HAP-1 (cell line): Measurements from ENCODE around the gene PPP1R16B.

Experiments
- DNase-seq, 2 experiments: peaks; one replicate each; pipeline ENCODE4 v3.0.0-alpha.2; 2016 to 2020; ENCODE audit warnings: low spot score in 2 of 2
- H3K27me3 ChIP-seq: fragments of 250-450 bp; sonication (Bioruptor Pico); 2 replicates; pipeline ENCODE4 v1.5.1; 2020; ENCODE audit warnings: low read depth, mild to moderate bottlenecking, moderate library complexity
- H3K36me3 ChIP-seq: fragments of 250-450 bp; sonication (Bioruptor Pico); replicated peaks from 2 replicates; pipeline ENCODE4 v1.5.1; 2020; ENCODE audit warnings: mild to moderate bottlenecking
- H3K4me1 ChIP-seq: fragments of 250-450 bp; sonication (Bioruptor Pico); 2 replicates; pipeline ENCODE4 v1.5.1; 2020; ENCODE audit warnings: mild to moderate bottlenecking
- H3K4me3 ChIP-seq: fragments of 250-450 bp; sonication (Bioruptor Pico); 2 replicates; pipeline ENCODE4 v1.5.1; 2020; ENCODE audit warnings: mild to moderate bottlenecking, moderate library complexity
- H3K9me3 ChIP-seq: fragments of 250-450 bp; sonication (Bioruptor Pico); 2 replicates; pipeline ENCODE4 v1.5.1; 2020; ENCODE audit warnings: mild to moderate bottlenecking, moderate library complexity
- in situ Hi-C: fragments of 300-500 bp; cut with MboI; formaldehyde crosslinking; loops from 3 replicates; pipeline ENCODE4 v1.14.3; 2020; ENCODE audit warnings: low sequenced_read_pairs, inconsistent platforms, mixed read lengths

The PPP1R16B gene

DNA sequence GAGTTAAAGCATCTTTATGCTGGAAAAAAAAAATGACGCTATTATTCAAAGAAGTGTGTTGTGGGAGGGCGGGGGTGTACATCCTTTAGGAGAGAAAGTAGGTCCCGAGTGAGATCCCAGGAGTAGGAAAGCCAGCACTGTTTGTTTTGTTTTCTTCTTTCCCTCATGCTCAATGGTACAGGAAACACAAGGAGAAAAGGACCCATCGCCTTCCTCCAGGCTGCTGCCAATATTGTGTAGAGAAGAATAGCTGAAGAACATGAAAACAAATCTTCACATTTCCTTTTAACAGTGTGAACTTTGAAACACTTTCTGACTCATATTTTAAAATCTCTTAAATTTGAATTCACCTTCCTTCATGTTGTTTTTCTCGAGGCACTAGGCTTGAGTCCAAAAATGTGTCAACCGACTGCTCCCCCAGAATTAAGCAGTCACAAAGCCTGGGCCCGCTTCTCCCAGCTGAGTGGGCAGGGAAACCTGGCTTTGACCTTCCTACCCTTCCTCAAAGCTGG, 22.3 kb downstream of the PPP1R16B start:
- DNase-seq, result no peak
- no peaks in the 10 kb centered on the region for H3K4me1 ChIP-seq
- H3K9me3 ChIP-seq, result no peaks in the 10 kb centered on the region
- no peaks in the 10 kb centered on the region for H3K27me3 ChIP-seq
- H3K36me3 ChIP-seq, result no peaks in the 10 kb centered on the region
- in situ Hi-C loops, result no loop called here
- no peak overlapping the region for H3K4me3 ChIP-seq

DNA sequence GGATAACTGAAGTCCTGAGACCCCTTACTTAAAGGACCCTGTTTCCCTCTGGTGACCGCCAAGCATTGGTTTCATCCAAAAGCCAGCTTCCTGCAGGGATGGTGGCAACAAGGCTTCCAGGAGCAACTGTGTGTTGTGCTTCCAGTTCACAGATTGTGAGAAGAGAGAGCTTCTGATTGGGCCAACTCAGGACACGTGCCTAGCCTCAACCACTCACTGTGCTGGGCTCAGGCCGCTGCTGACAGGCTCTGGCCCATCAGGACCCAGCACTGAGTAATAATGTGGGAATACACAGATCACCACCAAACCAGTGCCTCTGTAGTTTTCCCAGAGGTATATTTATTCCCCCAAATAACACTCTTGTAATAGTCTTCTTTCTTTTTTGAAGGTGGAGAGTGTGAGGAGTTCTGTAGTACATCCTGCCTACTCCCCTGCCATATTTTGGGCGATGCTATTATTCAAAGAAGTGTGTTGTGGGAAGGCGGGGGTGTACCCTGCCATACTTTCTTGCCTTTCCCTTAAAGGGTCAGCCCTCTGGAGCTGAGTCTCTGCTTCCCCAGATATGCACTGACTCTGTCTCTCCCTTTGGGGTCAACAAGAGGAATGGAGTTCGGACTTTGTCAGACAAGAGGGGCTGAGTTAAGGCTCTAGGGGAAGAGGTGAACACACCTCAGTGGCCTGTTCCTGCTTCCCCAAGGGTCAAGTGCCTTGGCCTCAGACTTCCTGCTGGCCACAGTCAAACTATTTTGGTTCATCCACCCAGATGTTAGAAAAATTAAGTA, 23.2 kb downstream of the PPP1R16B start:
- Histone ChIP-seq H3K4me1 (no peaks in the 10 kb centered on the region), H3K9me3 (no peaks in the 10 kb centered on the region), H3K36me3 (no peaks in the 10 kb centered on the region), H3K27me3 (no peaks in the 10 kb centered on the region), H3K4me3 (no peak overlapping the region)
- in situ Hi-C loops, result no loop called here
- no peak for DNase-seq

DNA sequence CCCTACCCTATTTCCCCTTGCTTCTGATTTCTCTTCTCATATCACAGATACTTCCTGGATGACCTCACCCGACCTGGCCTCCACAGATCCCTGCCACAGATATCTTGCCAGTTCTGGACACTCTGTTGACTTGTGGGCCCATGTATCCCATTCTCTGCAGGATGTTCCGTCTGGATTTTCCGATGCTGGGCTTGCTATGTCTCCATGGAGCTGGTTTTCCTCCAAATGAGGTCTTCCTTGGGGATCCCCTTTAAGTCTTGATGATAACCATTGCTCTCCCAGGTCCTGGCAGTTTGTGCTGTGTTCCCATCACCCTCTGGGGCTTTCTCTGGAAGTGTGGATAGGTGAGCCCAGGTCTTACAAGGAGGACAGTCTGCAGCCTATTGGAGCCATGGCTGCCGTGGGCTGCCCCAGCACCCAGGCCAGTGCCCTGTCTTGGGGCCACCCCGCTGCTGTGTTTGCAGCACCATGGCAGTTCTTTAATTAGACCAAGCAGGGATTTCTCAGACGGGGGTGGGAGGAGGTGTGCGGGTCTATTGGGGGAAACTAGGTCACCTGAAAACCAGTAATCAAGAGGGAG, 23.9 kb downstream of the PPP1R16B start:
- Histone ChIP-seq H3K27me3 (no peaks in the 10 kb centered on the region), H3K4me3 (no peak overlapping the region), H3K36me3 (no peaks in the 10 kb centered on the region), H3K4me1 (no peaks in the 10 kb centered on the region), H3K9me3 (no peaks in the 10 kb centered on the region)
- DNase-seq, result no peak
- in situ Hi-C loops, result no loop called here

DNA sequence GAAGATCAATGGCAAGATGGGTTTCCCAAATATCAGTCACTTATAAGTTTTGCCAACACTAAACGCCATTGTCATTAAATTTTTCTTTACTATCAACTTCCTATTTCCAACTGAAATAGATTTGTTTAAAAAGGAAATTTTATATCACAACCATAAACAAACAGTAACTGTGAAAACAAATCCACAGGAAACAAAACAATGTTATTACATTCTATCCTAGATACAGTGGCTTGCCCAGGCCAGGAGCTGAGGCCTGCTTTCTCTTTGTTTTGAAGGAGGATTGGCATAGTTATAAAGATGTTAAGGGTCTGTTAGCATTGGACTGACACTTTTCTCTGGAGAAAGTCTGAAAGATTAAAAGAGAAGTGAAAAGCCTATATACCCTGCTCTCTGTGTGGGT, 24.9 kb downstream of the PPP1R16B start:
- no peak for DNase-seq
- in situ Hi-C loops, result no loop called here
- Histone ChIP-seq H3K27me3 (no peaks in the 10 kb centered on the region), H3K4me3 (no peak overlapping the region), H3K4me1 (no peaks in the 10 kb centered on the region), H3K36me3 (no peaks in the 10 kb centered on the region), H3K9me3 (no peaks in the 10 kb centered on the region)

DNA sequence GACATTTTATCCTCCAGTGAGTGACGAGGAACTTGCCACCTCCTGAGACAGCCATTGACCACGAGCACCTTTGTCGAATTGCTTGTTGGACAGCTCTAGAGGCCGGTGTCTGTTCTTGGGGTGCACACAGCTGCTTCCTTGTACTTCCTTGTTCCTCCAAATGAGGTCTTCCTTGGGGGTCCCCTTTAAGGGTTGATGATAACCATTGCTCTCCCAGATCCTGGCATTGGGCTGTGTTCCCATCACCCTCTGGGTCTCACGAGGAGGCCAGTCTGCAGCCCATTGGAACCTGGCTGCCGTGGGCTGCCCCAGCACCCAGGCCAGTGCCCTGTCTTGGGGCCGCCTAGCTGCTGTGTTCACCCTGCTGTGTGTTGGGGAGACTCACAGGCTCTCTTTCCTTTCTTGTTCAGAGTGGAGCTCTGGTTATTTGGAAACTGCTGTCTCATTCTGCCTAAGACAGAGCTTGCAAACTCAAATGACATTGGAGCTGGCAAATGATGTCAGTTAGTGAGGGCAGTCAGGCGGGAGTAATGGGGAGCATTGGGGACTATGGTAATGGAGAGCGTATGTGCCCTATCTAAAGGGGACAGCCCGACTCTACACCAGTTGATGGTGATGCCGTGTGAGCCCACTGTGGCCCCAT, 25.7 kb downstream of the PPP1R16B start:
- in situ Hi-C loops, result no loop called here
- Histone ChIP-seq H3K36me3 (no peaks in the 10 kb centered on the region), H3K9me3 (no peaks in the 10 kb centered on the region), H3K4me1 (no peaks in the 10 kb centered on the region), H3K27me3 (no peaks in the 10 kb centered on the region), H3K4me3 (no peak overlapping the region)
- no peak for DNase-seq

DNA sequence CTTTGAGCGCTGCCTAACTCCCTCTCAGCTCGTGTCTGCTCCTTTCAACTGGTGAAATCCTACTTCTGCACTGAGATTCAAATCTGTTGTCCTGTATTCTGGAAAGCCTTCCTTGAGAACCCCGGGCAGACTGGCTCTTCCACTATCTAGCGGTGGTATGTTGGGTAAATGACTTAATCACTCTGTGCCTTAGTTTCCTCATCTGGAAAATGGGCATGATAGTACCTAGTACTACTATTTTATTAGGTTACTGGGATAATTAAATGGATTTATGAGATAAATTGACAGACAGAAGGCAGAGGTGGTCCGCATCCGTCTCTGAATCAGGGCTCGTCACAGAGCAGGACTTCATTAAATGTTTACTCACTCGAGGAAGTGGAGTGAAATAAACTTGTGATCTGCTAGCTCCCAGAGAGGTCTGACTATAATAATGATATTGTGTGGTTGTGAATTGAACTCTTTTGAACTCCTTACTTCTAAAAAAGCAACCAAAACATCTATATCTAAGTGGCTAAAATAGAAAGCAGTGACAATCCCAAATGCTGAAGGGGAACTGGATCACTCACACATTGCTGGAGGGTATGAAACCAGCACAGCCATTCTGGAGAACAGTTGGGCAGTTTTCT, 26.6 kb downstream of the PPP1R16B start:
- Histone ChIP-seq H3K27me3 (no peaks in the 10 kb centered on the region), H3K36me3 (no peaks in the 10 kb centered on the region), H3K4me1 (no peaks in the 10 kb centered on the region), H3K9me3 (no peaks in the 10 kb centered on the region), H3K4me3 (no peak overlapping the region)
- in situ Hi-C loops, result no loop called here
- no peak for DNase-seq

DNA sequence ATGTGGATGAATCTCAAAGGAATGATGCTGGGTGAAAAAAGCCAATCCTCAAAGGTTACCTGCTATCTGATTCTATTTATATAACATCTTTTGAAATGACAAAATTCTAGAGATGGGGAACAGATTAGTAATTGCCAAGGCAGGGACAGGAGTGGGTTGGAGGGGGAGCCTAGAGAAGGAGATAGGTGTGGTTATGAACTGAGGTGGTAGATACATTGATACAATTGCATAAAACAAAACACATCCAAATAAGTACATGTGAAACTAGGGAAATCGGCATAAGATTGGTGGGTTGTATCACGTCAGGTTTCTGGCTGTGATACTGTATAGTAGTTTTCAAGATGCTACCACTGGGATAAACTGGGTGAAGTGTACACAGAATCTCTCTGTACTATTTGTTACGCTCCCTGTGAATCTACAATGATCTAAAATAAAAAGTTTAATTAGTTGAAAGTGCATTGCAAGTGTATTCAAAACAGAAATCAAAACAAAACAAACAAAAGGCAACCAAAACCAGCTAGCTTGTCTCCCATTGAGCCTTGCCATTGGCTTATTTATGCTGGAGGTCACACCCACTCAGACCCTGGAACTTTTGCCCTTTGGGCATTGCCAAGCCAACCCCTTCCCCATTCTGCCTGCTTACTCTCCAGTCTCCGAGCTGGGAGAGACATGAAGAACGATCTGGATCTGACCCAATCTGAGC, 27.8 kb downstream of the PPP1R16B start:
- no peaks in the 10 kb centered on the region for H3K27me3 ChIP-seq
- no peaks in the 10 kb centered on the region for H3K36me3 ChIP-seq
- no peaks in the 10 kb centered on the region for H3K9me3 ChIP-seq
- no peak for DNase-seq
- in situ Hi-C loops, result no loop called here
- no peaks in the 10 kb centered on the region for H3K4me1 ChIP-seq
- no peak overlapping the region for H3K4me3 ChIP-seq

DNA sequence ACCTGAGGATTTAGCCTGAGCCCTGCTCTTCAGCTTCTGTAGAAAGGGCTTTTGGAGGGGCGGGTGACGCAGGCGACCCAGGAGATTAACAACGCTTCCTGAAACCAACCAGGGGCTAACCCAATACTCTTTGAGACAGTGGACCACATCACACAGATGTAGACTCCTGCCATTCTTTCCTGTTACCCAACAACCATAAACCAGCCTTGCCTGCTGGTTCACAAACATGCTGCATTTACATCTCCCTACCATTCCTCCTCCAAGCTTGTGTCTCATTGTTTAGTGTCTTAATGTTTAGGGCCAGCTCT, 28.3 kb downstream of the PPP1R16B start:
- H3K4me1 ChIP-seq, result no peaks in the 10 kb centered on the region
- in situ Hi-C loops, result no loop called here
- no peaks in the 10 kb centered on the region for H3K27me3 ChIP-seq
- DNase-seq, result no peak
- H3K4me3 ChIP-seq, result no peak overlapping the region
- no peaks in the 10 kb centered on the region for H3K36me3 ChIP-seq
- H3K9me3 ChIP-seq, result no peaks in the 10 kb centered on the region

DNA sequence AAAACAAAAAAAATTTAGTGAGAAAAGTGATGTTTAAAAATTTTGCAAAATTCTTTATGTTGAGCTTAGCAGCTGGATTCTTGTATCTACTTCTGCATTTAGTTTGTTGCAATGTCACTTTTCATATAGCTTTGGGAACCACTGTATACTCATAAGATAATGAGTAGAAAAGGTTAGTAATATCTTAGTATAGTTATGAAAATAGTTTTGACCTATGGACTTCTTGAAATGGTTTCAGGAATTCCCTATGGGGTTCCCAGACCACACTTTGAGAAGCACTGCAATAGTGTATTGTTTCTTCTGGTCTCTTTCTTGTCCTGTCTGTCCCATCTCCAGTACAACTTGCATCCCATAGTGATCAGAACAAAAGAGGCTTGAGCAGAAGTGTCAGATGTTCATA, 29.4 kb downstream of the PPP1R16B start:
- H3K27me3 ChIP-seq, result no peaks in the 10 kb centered on the region
- no peaks in the 10 kb centered on the region for H3K4me1 ChIP-seq
- H3K4me3 ChIP-seq, result no peak overlapping the region
- H3K9me3 ChIP-seq, result no peaks in the 10 kb centered on the region
- DNase-seq, result no peak
- in situ Hi-C loops, result no loop called here
- no peaks in the 10 kb centered on the region for H3K36me3 ChIP-seq

DNA sequence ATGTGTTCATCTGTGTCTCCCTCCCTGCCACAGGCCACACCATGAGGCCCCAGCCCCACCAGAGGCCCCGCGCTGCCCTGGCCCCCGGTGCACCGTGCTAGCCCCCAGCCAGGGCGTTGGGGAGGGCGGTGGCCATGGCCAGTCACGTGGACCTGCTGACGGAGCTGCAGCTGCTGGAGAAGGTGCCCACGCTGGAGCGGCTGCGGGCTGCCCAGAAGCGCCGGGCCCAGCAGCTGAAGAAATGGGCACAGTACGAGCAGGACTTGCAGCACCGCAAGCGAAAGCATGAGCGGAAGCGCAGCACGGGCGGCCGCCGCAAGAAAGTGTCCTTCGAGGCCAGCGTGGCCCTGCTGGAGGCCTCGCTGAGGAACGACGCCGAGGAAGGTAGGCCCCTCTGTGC, 30.3 kb downstream of the PPP1R16B start:
- H3K4me1 ChIP-seq, result no peaks in the 10 kb centered on the region
- H3K9me3 ChIP-seq, result no peaks in the 10 kb centered on the region
- in situ Hi-C loops, result no loop called here
- no peak for DNase-seq
- H3K36me3 ChIP-seq, result no peaks in the 10 kb centered on the region
- H3K27me3 ChIP-seq, result no peaks in the 10 kb centered on the region
- no peak overlapping the region for H3K4me3 ChIP-seq

DNA sequence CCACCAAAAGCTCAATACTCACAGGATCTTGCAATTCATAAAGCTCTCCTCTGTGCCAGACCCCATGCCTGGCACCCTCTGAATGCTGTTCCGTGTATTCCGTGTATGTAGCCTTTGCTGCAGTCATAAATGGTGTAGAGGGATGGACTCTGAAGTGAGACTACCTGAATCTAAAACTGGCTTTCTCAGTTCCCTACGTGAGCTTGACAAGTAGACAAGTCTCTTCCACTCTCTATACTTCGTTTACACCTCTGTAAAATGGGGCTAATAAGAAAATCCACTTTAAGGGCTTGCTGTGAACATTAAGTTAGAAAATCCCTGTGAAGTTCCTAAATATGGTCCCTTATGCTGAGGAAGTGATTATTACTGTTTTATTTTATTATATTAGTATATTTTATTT, 31.5 kb downstream of the PPP1R16B start:
- Histone ChIP-seq H3K4me3 (no peak overlapping the region), H3K9me3 (no peaks in the 10 kb centered on the region), H3K4me1 (no peaks in the 10 kb centered on the region), H3K27me3 (no peaks in the 10 kb centered on the region), H3K36me3 (no peaks in the 10 kb centered on the region)
- no peak for DNase-seq
- in situ Hi-C loops, result no loop called here

DNA sequence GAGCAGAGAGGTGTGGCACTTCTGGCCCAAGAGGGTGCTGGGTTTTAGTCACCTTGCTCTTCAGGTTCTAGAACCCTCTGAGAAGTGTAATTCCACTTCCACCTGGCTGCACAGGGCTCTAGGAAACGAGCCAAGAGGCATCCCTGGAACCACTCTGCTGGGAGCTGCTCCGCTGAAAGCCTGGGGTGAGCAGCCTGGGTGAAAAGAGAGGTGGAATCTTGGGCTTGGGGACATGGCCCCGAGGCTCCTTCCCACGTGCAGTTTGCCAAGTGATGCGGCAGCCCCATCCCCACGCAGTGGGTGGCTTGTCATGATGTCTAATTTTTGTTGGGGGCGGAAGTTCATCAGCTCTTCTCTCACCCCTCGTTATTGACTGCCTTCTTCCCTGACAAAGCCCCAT, 32.8 kb downstream of the PPP1R16B start:
- DNase-seq, result no peak
- Histone ChIP-seq H3K27me3 (no peaks in the 10 kb centered on the region), H3K9me3 (no peaks in the 10 kb centered on the region), H3K4me3 (no peak overlapping the region), H3K36me3 (no peaks in the 10 kb centered on the region), H3K4me1 (no peaks in the 10 kb centered on the region)
- in situ Hi-C loops, result no loop called here

DNA sequence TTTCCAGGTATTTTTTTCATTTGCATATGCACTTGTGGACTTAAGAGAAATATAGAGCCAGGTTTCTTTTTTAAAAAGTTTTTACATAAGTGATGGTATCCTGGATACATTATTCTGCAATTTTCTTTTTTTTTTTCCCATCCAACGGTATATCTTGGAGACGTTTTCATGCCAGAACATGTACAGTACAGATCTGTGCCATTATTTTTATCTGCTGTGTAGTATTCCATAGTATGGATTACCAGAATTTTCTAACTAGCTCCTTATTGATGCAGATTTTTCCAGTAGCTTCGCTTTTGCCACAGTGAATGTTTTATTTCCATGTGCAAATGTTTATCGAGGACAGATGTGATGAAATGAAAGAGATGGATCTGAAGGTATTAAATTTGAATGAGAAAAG, 34.1 kb downstream of the PPP1R16B start:
- in situ Hi-C loops, result no loop called here
- Histone ChIP-seq H3K4me1 (no peaks in the 10 kb centered on the region), H3K4me3 (no peak overlapping the region), H3K36me3 (no peaks in the 10 kb centered on the region), H3K9me3 (no peaks in the 10 kb centered on the region), H3K27me3 (no peaks in the 10 kb centered on the region)
- DNase-seq, result no peak
